Measurements from ENCODE around the gene RBPJL. TPM values are rescaled to one million over a fixed set of nuclear protein-coding genes. Genes with fewer than 3 reads are reported as not detected.
A peak's percentile ranks its signal among the peaks of the same experiment; 100 is the strongest.

Gene RBPJL
- total RNA-seq, 1 donor from 2014 or later: not detected

- DNase-seq (peak; percentile 83), ATAC-seq (ENCODE audit: poor library complexity) (peak; percentile 76)
- intact Hi-C loops (cut with DNase I): loop anchor here (5.0 to 10.0 kb wide), 2 partner anchors 194 to 276 kb away; no protein-coding TSS in a partner anchor
Observed at GRCh38 chr20:45290677-45291355, 15.8 kb upstream of the RBPJL start.

DNA sequence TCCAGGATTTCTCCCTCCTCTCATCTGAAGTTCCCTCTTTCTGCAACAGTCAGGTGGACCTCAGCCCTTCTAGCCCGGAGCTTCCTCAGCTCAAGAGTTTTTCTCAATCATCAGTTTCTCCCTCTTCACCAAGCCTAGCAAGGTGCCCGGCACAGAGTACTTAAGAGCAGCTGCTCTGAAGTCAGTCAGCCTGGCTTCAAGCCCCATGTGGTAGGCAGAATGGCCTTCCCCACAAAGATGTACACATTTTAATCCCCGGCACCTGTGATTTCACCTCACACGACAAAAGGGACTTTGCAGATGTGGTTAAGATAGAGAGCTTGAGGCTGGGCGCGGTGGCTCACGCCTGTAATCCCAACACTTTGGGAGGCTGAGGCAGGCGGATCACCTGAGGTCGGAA is 15.1 kb upstream of the RBPJL start:
- intact Hi-C loops (cut with DNase I): loop anchor here (5.0 to 10.0 kb wide), 2 partner anchors 194 to 277 kb away; no protein-coding TSS in a partner anchor
- no peak for ATAC-seq (ENCODE audit: poor library complexity)
- no peak for DNase-seq

GRCh38 chr20:45292343-45292742 is 14.3 kb upstream of the RBPJL start:
- DNase-seq (no peak), ATAC-seq (ENCODE audit: poor library complexity) (no peak)
- intact Hi-C loops (cut with DNase I): loop anchor here (5.0 to 10.0 kb wide), 2 partner anchors 195 to 278 kb away; no protein-coding TSS in a partner anchor

- DNase-seq (peak; percentile 90), ATAC-seq (ENCODE audit: poor library complexity) (peak; percentile 91)
Observed at GRCh38 chr20:45293041-45294002, 13.3 kb upstream of the RBPJL start.

GRCh38 chr20:45294003-45294368 is 12.7 kb upstream of the RBPJL start:
- ATAC-seq (ENCODE audit: poor library complexity): no peak
- intact Hi-C loops (cut with DNase I): loop anchor here (5.0 to 10.0 kb wide), 2 partner anchors 197 to 279 kb away; no protein-coding TSS in a partner anchor
- no peak for DNase-seq

More at GRCh38 chr20:45293041-45294002, 13.3 kb upstream of the RBPJL start:
- intact Hi-C loops (cut with DNase I): loop anchor here (5.0 to 10.0 kb wide), 2 partner anchors 196 to 279 kb away; no protein-coding TSS in a partner anchor

DNA sequence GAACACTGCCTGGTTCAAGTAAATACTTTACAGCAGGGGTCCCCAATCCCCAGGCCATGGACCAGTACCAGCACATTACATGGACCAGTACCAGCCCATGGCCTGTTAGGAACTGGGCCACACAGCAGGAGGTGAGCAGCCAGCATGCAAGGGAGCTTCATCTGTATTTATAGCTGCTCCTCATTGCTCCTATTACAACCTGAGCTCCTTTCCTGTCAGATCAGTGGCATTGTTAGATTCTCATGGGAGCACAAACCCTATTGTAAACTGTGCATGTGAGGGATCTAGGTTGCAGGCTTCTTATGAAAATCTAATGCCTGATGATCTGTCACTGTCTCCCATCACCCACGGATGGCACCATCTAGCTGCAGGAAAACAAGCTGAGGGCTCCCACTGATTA is 12.0 kb upstream of the RBPJL start:
- intact Hi-C loops (cut with DNase I): loop anchor here (5.0 to 10.0 kb wide), 2 partner anchors 197 to 280 kb away; no protein-coding TSS in a partner anchor
- DNase-seq: no peak

DNA sequence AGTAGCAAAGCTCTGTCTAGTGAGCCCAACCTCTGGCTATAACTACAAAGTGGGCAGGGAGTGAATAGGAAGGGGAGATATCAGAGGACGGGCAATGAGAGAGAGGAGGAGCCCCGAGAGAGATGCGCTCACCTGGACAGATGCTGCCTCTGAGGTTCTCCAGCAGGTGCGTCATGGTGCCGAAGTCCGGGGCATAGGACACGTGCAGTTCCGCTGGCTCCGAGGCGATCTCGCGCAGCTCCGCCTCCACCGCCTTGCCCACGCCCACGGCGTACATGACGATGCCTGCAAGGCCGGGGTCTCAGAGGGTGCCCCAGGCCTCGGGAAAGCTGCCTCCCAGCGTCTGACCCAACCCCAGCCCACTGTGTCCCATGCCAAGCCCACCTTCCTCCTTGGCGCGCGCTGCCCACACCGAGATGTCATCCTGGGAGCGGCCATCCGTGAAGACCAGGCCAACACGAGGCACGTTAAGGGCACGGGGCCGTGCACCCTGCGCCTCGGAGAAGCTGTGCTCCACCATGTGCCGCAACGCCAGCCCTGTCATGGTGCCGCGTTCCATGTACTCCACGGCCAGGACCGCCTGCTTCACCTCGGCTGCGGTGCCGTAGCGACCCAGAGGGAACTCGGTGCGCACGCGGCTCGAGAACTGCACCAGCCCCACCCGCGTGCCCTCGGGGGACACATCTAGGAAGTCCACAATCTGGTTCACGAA is 8.7 kb upstream of the RBPJL start:
- ATAC-seq (ENCODE audit: poor library complexity) (no peak), DNase-seq (no peak)
- intact Hi-C loops (cut with DNase I): loop anchor here (10.0 kb wide), 1 partner anchor 283 kb away; no protein-coding TSS in a partner anchor

More for the DNA sequence above, 12.0 kb upstream of the RBPJL start:
- ATAC-seq (ENCODE audit: poor library complexity): no peak

DNA sequence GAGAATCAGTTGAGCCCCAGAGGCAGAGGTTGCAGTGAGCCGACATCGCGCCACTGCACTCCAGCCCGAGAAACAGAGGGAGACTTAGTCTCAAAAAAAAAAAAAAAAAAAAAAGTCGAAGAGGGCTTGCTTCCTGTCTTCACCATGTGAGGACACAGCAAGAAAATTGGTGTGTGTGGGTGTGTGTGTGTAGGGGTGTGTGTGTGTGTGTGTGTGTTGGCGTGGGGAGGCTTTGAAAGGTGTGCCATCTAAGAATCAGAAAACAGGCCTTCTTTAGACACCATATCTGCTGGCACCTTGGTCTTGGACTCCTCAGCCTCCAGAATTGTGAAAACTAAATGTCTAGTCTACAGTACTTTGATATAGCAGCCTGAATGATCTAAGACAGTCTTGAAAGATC is 6.9 kb upstream of the RBPJL start:
- ATAC-seq (ENCODE audit: poor library complexity) (no peak), DNase-seq (no peak)
- intact Hi-C loops (cut with DNase I): loop anchor here (10.0 kb wide), 1 partner anchor 285 kb away; no protein-coding TSS in a partner anchor

DNA sequence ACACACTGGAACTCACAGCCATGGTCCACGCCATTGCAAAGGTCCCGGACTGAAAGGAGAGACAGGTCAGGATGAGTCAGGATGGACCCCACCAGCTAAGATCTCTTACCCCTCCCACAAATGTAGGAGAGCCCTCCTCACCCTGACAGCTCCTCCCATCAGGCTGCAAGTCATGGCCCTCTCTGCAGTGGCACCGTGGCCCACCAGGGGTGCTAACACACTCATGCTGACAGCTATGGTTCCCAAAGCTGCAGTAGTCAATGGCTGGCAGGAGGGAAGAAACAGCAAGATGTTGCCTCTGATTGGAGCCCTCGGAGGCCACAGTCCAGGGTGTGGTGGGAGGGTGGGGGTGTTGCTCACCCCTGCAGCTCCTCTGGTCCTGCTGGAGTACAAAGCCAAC is 5.7 kb upstream of the RBPJL start:
- intact Hi-C loops (cut with DNase I): no loop called here
- DNase-seq (no peak), ATAC-seq (ENCODE audit: poor library complexity) (no peak)

- ATAC-seq (ENCODE audit: poor library complexity): no peak
- intact Hi-C loops (cut with DNase I): no loop called here
- DNase-seq: no peak
Observed at GRCh38 chr20:45301824-45302271, 4.8 kb upstream of the RBPJL start.

DNA sequence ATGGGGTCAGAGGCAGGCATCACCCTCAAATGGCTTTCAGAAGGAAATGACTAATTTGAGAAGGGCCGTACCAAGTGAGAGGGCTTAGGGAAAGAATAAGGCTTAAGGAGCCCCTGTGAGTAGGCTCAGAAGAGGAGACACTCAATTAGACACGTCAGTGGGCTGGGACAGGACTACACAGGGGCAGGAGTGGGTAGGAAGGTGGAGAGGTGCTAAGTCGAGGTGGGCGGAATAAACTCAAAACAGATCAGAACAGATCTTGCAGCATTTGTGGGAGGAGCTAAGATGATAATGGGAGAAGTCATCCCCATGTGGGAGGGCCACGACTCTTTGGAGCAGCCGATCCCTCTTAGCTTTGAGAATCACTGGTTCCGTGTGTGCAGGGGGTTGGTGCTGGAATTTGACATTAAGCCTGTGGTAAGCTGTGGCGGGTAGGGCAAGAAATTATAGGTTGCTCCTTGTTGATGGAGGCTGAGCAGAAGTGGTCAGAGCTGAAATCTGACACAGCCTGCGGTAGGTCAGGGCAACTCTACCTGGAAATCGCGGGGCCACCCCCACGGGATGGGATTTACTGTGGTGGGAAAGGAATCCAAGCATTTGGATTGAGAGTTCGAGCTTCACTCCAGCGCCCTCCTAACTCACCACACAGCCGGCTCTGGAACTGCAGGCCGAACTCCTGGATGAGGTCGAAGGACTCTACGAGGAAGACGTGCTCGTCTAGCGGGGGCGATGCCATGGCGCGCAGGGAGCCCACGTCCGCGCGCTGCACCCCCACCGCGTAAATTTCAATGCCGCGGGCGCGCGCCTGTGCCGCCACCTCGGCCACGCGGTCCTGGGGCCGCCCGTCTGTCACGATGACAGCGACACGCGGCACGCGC is 2.8 kb upstream of the RBPJL start:
- ATAC-seq (ENCODE audit: poor library complexity): no peak
- intact Hi-C loops (cut with DNase I): no loop called here
- DNase-seq: no peak

DNA sequence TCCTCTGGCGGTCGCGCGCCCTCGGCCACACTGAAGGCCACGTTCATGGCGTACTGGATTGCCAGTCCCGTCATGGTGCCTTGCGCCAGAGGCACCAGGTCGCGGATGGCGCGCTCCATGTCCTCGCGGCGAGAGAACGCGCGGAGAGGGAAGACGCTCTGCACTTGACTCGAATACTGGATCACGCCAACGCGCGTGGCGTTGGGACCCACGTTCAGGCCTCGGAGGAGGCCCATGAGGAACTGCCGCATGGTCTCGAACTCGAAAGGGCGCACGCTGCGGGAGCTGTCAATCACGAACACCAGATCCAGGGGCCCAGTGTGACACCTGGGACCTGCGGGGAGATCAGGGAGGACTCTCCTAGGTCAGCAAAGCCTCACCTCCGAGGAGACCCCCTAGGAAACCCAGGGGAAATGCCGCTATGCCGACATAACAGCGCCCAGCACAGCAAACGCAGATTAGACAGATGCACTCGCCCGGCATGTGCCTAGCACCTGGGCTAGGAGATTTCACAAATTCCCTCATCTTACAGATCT is 2.1 kb upstream of the RBPJL start:
- DNase-seq: no peak

DNA sequence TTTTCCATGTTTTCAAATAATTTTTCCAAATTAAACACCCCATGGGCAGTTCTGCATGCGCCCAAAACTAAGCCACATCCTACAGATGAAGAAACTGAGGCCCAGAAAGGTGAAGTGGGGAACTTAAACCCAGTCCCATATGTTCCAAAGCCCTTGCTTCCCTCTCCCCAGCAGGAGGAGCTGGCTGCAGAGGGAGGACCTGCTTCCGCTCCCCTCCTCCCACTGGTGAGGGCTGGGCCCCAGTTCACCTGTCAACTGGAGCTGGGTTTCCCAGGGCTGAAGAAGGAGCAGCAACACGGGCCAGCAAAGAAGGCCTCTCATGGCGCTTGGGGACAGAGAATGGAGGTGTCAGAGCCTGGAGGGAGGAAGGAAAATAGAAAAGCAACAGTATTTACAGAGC is 1.4 kb upstream of the RBPJL start:
- DNase-seq (no peak), ATAC-seq (ENCODE audit: poor library complexity) (no peak)
- intact Hi-C loops (cut with DNase I): no loop called here

More for the DNA sequence above, 2.1 kb upstream of the RBPJL start:
- intact Hi-C loops (cut with DNase I): no loop called here
- no peak for ATAC-seq (ENCODE audit: poor library complexity)

DNA sequence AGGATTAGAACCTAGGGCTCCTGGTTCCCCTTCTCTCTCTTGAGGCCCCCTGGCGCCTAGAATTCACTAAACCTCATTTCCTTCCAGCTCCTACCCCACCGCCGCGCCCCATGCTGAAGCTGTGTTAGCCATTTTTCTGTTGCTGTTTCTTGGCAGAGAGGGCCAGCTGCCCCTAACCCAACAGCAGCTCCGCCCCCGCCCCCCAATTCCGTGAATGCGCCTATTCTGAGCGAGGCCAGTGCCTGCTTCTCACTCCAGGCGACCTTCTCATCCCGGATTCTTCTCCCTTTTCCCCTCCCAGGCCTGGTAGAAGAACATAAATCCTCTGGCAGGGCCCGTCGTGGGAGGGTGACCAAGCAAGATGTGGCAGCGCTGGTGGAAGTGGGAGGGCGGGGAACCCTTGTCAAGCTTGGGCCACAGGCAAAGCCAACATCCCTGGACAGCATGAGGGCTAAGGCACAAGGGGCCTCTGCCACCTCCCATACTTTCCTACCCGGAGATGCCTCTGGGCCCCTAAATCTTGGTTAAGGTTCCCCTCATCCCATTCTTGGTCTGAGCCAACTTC is 518 bp downstream of the RBPJL start:
- intact Hi-C loops (cut with DNase I): no loop called here
- DNase-seq (no peak), ATAC-seq (ENCODE audit: poor library complexity) (no peak)

- peak; percentile 68 for ATAC-seq (ENCODE audit: poor library complexity)
- intact Hi-C loops (cut with DNase I): no loop called here
- DNase-seq: peak; percentile 56
Observed at GRCh38 chr20:45308117-45308778, 1.6 kb downstream of the RBPJL start, which contains the start of gene MATN4. MATN4 (minus strand) TSS chr20:45308299; CDS start chr20:45305582, 2,717 bp downstream.

GRCh38 chr20:45309075-45309474 is 2.4 kb downstream of the RBPJL start:
- ATAC-seq (ENCODE audit: poor library complexity) (no peak), DNase-seq (no peak)
- intact Hi-C loops (cut with DNase I): no loop called here

All from Right ventricle myocardium superior (tissue), 1 donor.